ENCODE results near the gene GFY.

GFY gene

GRCh38 chr19:49445997-49446396, 20.8 kb downstream of the GFY start:
- no peak for DNase-seq (ENCODE audit: low spot score)
- Histone ChIP-seq H3K23ac (ENCODE audit: low read depth, low read length, poor library complexity) (no peak overlapping the region), H3K36me3 (replicated peaks in 1 of 2; ENCODE audit: control insufficient read depth in 2 of 2, insufficient read depth in 2 of 2, low read length in 2 of 2) (peaks cover 30 to 41% of the 10 kb centered on the region in 2 donors), H3K14ac (ENCODE audit: low read length) (no peak overlapping the region), H3K4me3 (ENCODE audit: low read length in 2 of 2) (no peak overlapping the region), H2AFZ (ENCODE audit: low read length) (no peak overlapping the region), H3K4me2 (ENCODE audit: insufficient read depth, low read length, poor library complexity, severe bottlenecking) (no peak overlapping the region), H2BK5ac (ENCODE audit: low read length) (no peak overlapping the region), H3K27me3 (ENCODE audit: control insufficient read depth in 3 of 3, insufficient read depth in 3 of 3, low read depth in 1 of 3, low read length in 3 of 3) (peaks cover 1 to 14% (median 14%) of the 10 kb centered on the region in 3 experiments), H3K4ac (ENCODE audit: low read length) (no peak overlapping the region), H3K18ac (ENCODE audit: low read length) (no peak overlapping the region), H3K4me1 (ENCODE audit: control insufficient read depth in 2 of 2, insufficient read depth in 1 of 2, low read depth in 1 of 2, low read length in 2 of 2) (peaks cover 0 to 13% of the 10 kb centered on the region in 2 donors), H4K8ac (ENCODE audit: low read depth, low read length) (no peak overlapping the region), H3K79me1 (ENCODE audit: low read depth, low read length) (peaks cover 18% of the 10 kb centered on the region), H2BK12ac (ENCODE audit: low read length) (no peak overlapping the region), H3K9me3 (replicated peaks in 1 of 2; ENCODE audit: control insufficient read depth in 2 of 2, insufficient read depth in 1 of 2, low read depth in 1 of 2, low read length in 2 of 2) (no peaks in the 10 kb centered on the region), H4K91ac (ENCODE audit: low read depth, low read length, poor library complexity) (no peak overlapping the region), H3K9ac (ENCODE audit: low read depth, low read length, poor library complexity) (no peak overlapping the region), H2AK5ac (ENCODE audit: low read depth, low read length) (no peak overlapping the region), H3K27ac (replicated peaks; ENCODE audit: low read length) (no peak overlapping the region), H2BK15ac (ENCODE audit: low read length) (no peak overlapping the region), H2BK120ac (ENCODE audit: low read depth, low read length) (no peak overlapping the region)
- WGBS, 2 donors (ENCODE audit: extremely low coverage in 2 of 2, insufficient read length in 2 of 2, insufficient replicate concordance in 1 of 2), result no CpG with 5 or more reads among the region's 3 CpGs

- H4K91ac ChIP-seq (ENCODE audit: low read depth, low read length, poor library complexity), result no peak overlapping the region
- H2BK120ac ChIP-seq (ENCODE audit: low read depth, low read length), result no peak overlapping the region
- no peaks in the 10 kb centered on the region for H3K9me3 ChIP-seq (replicated peaks in 1 of 2; ENCODE audit: control insufficient read depth in 2 of 2, insufficient read depth in 1 of 2, low read depth in 1 of 2, low read length in 2 of 2)
- H3K4me1 ChIP-seq (ENCODE audit: control insufficient read depth in 2 of 2, insufficient read depth in 1 of 2, low read depth in 1 of 2, low read length in 2 of 2), result peaks cover 0 to 5% of the 10 kb centered on the region in 2 donors
- H3K18ac ChIP-seq (ENCODE audit: low read length), result no peak overlapping the region
- H3K79me1 ChIP-seq (ENCODE audit: low read depth, low read length), result peaks cover 21% of the 10 kb centered on the region
- no peak overlapping the region for H3K4me3 ChIP-seq (ENCODE audit: low read length in 2 of 2)
- H3K27me3 ChIP-seq (ENCODE audit: control insufficient read depth in 3 of 3, insufficient read depth in 3 of 3, low read depth in 1 of 3, low read length in 3 of 3), result no peaks in the 10 kb centered on the region
- no peak overlapping the region for H2BK12ac ChIP-seq (ENCODE audit: low read length)
- H2BK15ac ChIP-seq (ENCODE audit: low read length), result no peak overlapping the region
- no CpG with 5 or more reads among the region's 32 CpGs for WGBS, 2 donors (ENCODE audit: extremely low coverage in 2 of 2, insufficient read length in 2 of 2, insufficient replicate concordance in 1 of 2)
- peak overlapping the region; percentile 66 for H2BK5ac ChIP-seq (ENCODE audit: low read length)
- H3K14ac ChIP-seq (ENCODE audit: low read length), result no peak overlapping the region
- H3K27ac ChIP-seq (replicated peaks; ENCODE audit: low read length), result no peak overlapping the region
- H3K4ac ChIP-seq (ENCODE audit: low read length), result no peak overlapping the region
- no peak overlapping the region for H3K4me2 ChIP-seq (ENCODE audit: insufficient read depth, low read length, poor library complexity, severe bottlenecking)
- no peak for DNase-seq (ENCODE audit: low spot score)
- H3K36me3 ChIP-seq (replicated peaks in 1 of 2; ENCODE audit: control insufficient read depth in 2 of 2, insufficient read depth in 2 of 2, low read length in 2 of 2), result peaks cover 30 to 41% of the 10 kb centered on the region in 2 donors
- peak overlapping the region; percentile 70 for H2AK5ac ChIP-seq (ENCODE audit: low read depth, low read length)
- H3K9ac ChIP-seq (ENCODE audit: low read depth, low read length, poor library complexity), result peak overlapping the region; percentile 50
- H2AFZ ChIP-seq (ENCODE audit: low read length), result no peak overlapping the region
- H4K8ac ChIP-seq (ENCODE audit: low read depth, low read length), result no peak overlapping the region
- no peak overlapping the region for H3K23ac ChIP-seq (ENCODE audit: low read depth, low read length, poor library complexity)
Measured at GRCh38 chr19:49447485-49448431, 22.6 kb downstream of the GFY start.

DNA sequence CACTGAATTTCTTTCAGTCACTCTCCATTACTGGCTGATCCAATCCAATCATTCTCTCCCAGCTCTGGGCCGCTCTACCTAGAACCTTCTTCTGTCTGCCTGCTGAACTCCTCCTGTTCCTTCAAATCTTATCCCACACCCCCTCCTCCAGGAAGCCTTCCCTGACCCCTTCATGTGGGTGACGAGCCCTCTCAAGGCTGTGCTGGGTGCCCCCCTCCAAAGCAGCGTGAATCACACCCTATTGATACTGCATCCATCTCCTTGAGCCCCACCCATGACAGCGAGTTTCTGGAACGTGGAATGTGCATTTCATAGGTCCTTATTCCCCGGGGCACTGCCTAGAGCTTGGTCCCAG, 23.2 kb downstream of the GFY start:
- no peak overlapping the region for H2BK12ac ChIP-seq (ENCODE audit: low read length)
- DNase-seq (ENCODE audit: low spot score), result no peak
- H2AK5ac ChIP-seq (ENCODE audit: low read depth, low read length), result peak overlapping the region; percentile 70
- no peak overlapping the region for H2AFZ ChIP-seq (ENCODE audit: low read length)
- no peak overlapping the region for H3K4ac ChIP-seq (ENCODE audit: low read length)
- H4K91ac ChIP-seq (ENCODE audit: low read depth, low read length, poor library complexity), result no peak overlapping the region
- H2BK5ac ChIP-seq (ENCODE audit: low read length), result peak overlapping the region; percentile 66
- WGBS, 2 donors (ENCODE audit: extremely low coverage in 2 of 2, insufficient read length in 2 of 2, insufficient replicate concordance in 1 of 2), result no CpG with 5 or more reads among the region's 6 CpGs
- no peak overlapping the region for H3K18ac ChIP-seq (ENCODE audit: low read length)
- no peaks in the 10 kb centered on the region for H3K27me3 ChIP-seq (ENCODE audit: control insufficient read depth in 3 of 3, insufficient read depth in 3 of 3, low read depth in 1 of 3, low read length in 3 of 3)
- H2BK15ac ChIP-seq (ENCODE audit: low read length), result no peak overlapping the region
- H3K4me3 ChIP-seq (ENCODE audit: low read length in 2 of 2), result no peak overlapping the region
- no peaks in the 10 kb centered on the region for H3K9me3 ChIP-seq (replicated peaks in 1 of 2; ENCODE audit: control insufficient read depth in 2 of 2, insufficient read depth in 1 of 2, low read depth in 1 of 2, low read length in 2 of 2)
- H3K27ac ChIP-seq (replicated peaks; ENCODE audit: low read length), result no peak overlapping the region
- peaks cover 20% of the 10 kb centered on the region for H3K79me1 ChIP-seq (ENCODE audit: low read depth, low read length)
- H3K36me3 ChIP-seq (replicated peaks in 1 of 2; ENCODE audit: control insufficient read depth in 2 of 2, insufficient read depth in 2 of 2, low read length in 2 of 2), result peaks cover 30 to 41% of the 10 kb centered on the region in 2 donors
- no peak overlapping the region for H3K9ac ChIP-seq (ENCODE audit: low read depth, low read length, poor library complexity)
- H2BK120ac ChIP-seq (ENCODE audit: low read depth, low read length), result no peak overlapping the region
- peaks cover 0 to 5% of the 10 kb centered on the region in 2 donors for H3K4me1 ChIP-seq (ENCODE audit: control insufficient read depth in 2 of 2, insufficient read depth in 1 of 2, low read depth in 1 of 2, low read length in 2 of 2)
- H3K23ac ChIP-seq (ENCODE audit: low read depth, low read length, poor library complexity), result no peak overlapping the region
- H3K14ac ChIP-seq (ENCODE audit: low read length), result peak overlapping the region; percentile 56
- H3K4me2 ChIP-seq (ENCODE audit: insufficient read depth, low read length, poor library complexity, severe bottlenecking), result no peak overlapping the region
- peak overlapping the region; percentile 43 for H4K8ac ChIP-seq (ENCODE audit: low read depth, low read length)

DNA sequence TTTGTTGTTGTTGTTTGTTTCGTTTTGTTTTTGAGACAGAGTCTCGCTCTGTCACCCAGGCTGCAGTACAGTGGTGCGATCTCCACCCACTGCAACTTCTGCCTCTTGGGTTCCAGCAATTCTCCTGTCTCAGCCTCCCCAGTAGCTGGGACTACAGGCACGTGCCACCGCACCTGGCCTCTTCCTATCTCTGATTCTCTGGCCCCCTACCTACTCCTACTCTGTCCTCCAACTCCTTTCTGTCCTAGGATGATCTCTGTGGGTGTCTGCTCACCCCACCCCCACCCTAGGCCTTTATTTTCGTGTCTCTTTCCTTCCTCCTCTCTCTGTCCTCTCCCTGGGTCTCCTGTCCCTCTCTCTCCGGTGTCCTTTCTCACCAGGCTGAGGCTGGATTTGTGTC, 25.2 kb downstream of the GFY start:
- Histone ChIP-seq H3K4me3 (ENCODE audit: low read length in 2 of 2) (peak overlapping the region in 1 of 2 donors; percentile 87), H3K18ac (ENCODE audit: low read length) (no peak overlapping the region), H4K8ac (ENCODE audit: low read depth, low read length) (no peak overlapping the region), H2AK5ac (ENCODE audit: low read depth, low read length) (no peak overlapping the region), H3K27me3 (ENCODE audit: control insufficient read depth in 3 of 3, insufficient read depth in 3 of 3, low read depth in 1 of 3, low read length in 3 of 3) (no peaks in the 10 kb centered on the region), H4K91ac (ENCODE audit: low read depth, low read length, poor library complexity) (no peak overlapping the region), H3K9ac (ENCODE audit: low read depth, low read length, poor library complexity) (no peak overlapping the region), H2BK5ac (ENCODE audit: low read length) (no peak overlapping the region), H3K9me3 (replicated peaks in 1 of 2; ENCODE audit: control insufficient read depth in 2 of 2, insufficient read depth in 1 of 2, low read depth in 1 of 2, low read length in 2 of 2) (no peaks in the 10 kb centered on the region), H2BK120ac (ENCODE audit: low read depth, low read length) (no peak overlapping the region), H3K23ac (ENCODE audit: low read depth, low read length, poor library complexity) (no peak overlapping the region), H3K27ac (replicated peaks; ENCODE audit: low read length) (no peak overlapping the region), H3K4me2 (ENCODE audit: insufficient read depth, low read length, poor library complexity, severe bottlenecking) (peak overlapping the region; percentile 45), H3K14ac (ENCODE audit: low read length) (no peak overlapping the region), H3K36me3 (replicated peaks in 1 of 2; ENCODE audit: control insufficient read depth in 2 of 2, insufficient read depth in 2 of 2, low read length in 2 of 2) (peaks cover 30 to 41% of the 10 kb centered on the region in 2 donors), H3K79me1 (ENCODE audit: low read depth, low read length) (peaks cover 20% of the 10 kb centered on the region), H2BK12ac (ENCODE audit: low read length) (no peak overlapping the region), H3K4ac (ENCODE audit: low read length) (no peak overlapping the region), H2AFZ (ENCODE audit: low read length) (no peak overlapping the region), H2BK15ac (ENCODE audit: low read length) (no peak overlapping the region), H3K4me1 (ENCODE audit: control insufficient read depth in 2 of 2, insufficient read depth in 1 of 2, low read depth in 1 of 2, low read length in 2 of 2) (peaks cover 0 to 7% of the 10 kb centered on the region in 2 donors)
- DNase-seq (ENCODE audit: low spot score), result no peak
- no CpG with 5 or more reads among the region's 7 CpGs for WGBS, 2 donors (ENCODE audit: extremely low coverage in 2 of 2, insufficient read length in 2 of 2, insufficient replicate concordance in 1 of 2)
